IPS-NIHi11 (cell line): ENCODE results near the gene CEP170B.
"Not testable (repeated sequence)": the region's sequence is repeated elsewhere in the genome, so short reads cannot be mapped to it uniquely, and the experiment has no call there.

Source experiments
- DNase-seq: peaks from one replicate; pipeline ENCODE4 v3.0.0; 2012; ENCODE audit warnings: mixed read lengths, low spot score

CEP170B gene

GRCh38 chr14:104913435-104913834 lies 48.4 kb downstream of the CEP170B start:
- no peak for DNase-seq

GRCh38 chr14:104917116-104917515 lies 52.0 kb downstream of the CEP170B start:
- DNase-seq = no peak

GRCh38 chr14:104917993-104918392 lies 52.9 kb downstream of the CEP170B start:
- DNase-seq = no peak

GRCh38 chr14:104919152-104919992 lies 54.3 kb downstream of the CEP170B start:
- DNase-seq = not testable (repeated sequence)

- no peak for DNase-seq
These were observed 54.9 kb downstream of the CEP170B start for GRCh38 chr14:104919993-104920315.

GRCh38 chr14:104923640-104924420 lies 58.8 kb downstream of the CEP170B start:
- no peak for DNase-seq

GRCh38 chr14:104924421-104925213 lies 59.5 kb downstream of the CEP170B start, which contains the start of gene PLD4:
TSS of gene PLD4 (plus strand) at chr14:104924879. CDS start at chr14:104927141, 2,262 bp downstream.
- DNase-seq = no peak

GRCh38 chr14:104925214-104925854 lies 60.3 kb downstream of the CEP170B start:
- DNase-seq = no peak

- DNase-seq = no peak
These were observed 61.0 kb downstream of the CEP170B start for GRCh38 chr14:104925855-104926609.

GRCh38 chr14:104926619-104927431 lies 61.8 kb downstream of the CEP170B start:
- DNase-seq = no peak

GRCh38 chr14:104927432-104927816 lies 62.4 kb downstream of the CEP170B start:
- no peak for DNase-seq

- DNase-seq = no peak
These were observed 62.8 kb downstream of the CEP170B start for GRCh38 chr14:104927901-104928300.

GRCh38 chr14:104928391-104929133 lies 63.5 kb downstream of the CEP170B start:
- DNase-seq = no peak

GRCh38 chr14:104929268-104930230 lies 64.5 kb downstream of the CEP170B start:
- no peak for DNase-seq

- DNase-seq = no peak
These were observed 65.6 kb downstream of the CEP170B start for GRCh38 chr14:104930526-104931303.

GRCh38 chr14:104931304-104931770 lies 66.3 kb downstream of the CEP170B start:
- DNase-seq = no peak
